ENCODE measurements around the gene OR2D2.

DNA sequence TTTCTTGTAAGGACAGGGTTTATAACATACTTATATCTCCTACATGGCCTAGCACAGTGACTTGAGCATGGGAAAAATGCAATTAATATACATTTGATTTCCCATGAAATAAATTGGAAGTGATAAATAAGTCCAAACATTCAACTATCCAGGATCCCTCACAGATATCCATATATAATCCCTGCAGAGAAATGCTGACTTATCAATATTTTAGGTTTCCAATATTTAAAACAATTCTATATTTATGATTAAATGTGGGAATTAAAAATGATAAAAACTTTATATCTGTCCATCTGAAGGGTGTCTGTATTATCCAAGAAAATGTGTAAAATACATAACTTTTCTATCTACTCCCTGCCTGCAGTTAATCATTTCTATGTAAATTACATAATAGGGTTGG lies 9.5 kb downstream of the OR2D2 start:
- TF ChIP-seq, protein P1, sequence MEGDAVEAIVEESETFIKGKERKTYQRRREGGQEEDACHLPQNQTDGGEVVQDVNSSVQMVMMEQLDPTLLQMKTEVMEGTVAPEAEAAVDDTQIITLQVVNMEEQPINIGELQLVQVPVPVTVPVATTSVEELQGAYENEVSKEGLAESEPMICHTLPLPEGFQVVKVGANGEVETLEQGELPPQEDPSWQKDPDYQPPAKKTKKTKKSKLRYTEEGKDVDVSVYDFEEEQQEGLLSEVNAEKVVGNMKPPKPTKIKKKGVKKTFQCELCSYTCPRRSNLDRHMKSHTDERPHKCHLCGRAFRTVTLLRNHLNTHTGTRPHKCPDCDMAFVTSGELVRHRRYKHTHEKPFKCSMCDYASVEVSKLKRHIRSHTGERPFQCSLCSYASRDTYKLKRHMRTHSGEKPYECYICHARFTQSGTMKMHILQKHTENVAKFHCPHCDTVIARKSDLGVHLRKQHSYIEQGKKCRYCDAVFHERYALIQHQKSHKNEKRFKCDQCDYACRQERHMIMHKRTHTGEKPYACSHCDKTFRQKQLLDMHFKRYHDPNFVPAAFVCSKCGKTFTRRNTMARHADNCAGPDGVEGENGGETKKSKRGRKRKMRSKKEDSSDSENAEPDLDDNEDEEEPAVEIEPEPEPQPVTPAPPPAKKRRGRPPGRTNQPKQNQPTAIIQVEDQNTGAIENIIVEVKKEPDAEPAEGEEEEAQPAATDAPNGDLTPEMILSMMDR (IDR thresholded peaks at IDR 0.05; ENCODE audit: insufficient read depth, low read depth, low read length), result no peak
- no peak for TF ChIP-seq EZH2 (IDR thresholded peaks at IDR 0.05; ENCODE audit: insufficient read depth, low read length)
